Heart left ventricle (tissue), 16 donors: ENCODE measurements around the gene PHLPP2. TPM values are rescaled to one million over a fixed set of nuclear protein-coding genes. Genes with fewer than 3 reads are reported as not detected.

ENCODE experiments used
- ATAC-seq, 4 donors: fragments of 200-7000 bp; cut with Tn5 transposase; one replicate each; pipeline ENCODE4 v1.9.1; 2020 to 2022; ENCODE audit warnings: moderate library complexity in 4 of 4, mild to moderate bottlenecking in 3 of 4, moderate number of reproducible peaks in 1 of 4
- DNase-seq, 5 donors: peaks; one replicate each; pipeline ENCODE4 v3.0.0-alpha.2; 2020
- H3K27ac ChIP-seq, 12 donors: fragments of 200-600 bp; sonication (generic) in 4 of 12; one replicate each; pipeline versions ENCODE4 v1.5.0 to v1.8.0; 2016 to 2022; ENCODE audit warnings: mild to moderate bottlenecking in 2 of 12
- H3K27me3 ChIP-seq, 9 donors: fragments of 200-600 bp; sonication (generic) in 2 of 9; one replicate each; pipeline versions ENCODE4 v1.5.1 to v1.8.0; 2016 to 2022; ENCODE audit warnings: mild to moderate bottlenecking in 3 of 9
- H3K36me3 ChIP-seq, 9 donors: fragments of 200-600 bp; sonication (generic) in 2 of 9; one replicate each; pipeline versions ENCODE4 v1.5.0 to v1.8.0; 2018 to 2022; ENCODE audit warnings: mild to moderate bottlenecking in 2 of 9
- H3K4me1 ChIP-seq, 12 donors: fragments of 200-600 bp; sonication (generic) in 4 of 12; one replicate each; pipeline versions ENCODE4 v1.5.0 to v1.8.0; 2016 to 2022; ENCODE audit warnings: mild to moderate bottlenecking in 3 of 12
- H3K4me3 ChIP-seq, 12 donors: fragments of 200-600 bp; sonication (generic) in 4 of 12; one replicate each; pipeline versions ENCODE4 v1.5.0 to v1.8.0; 2017 to 2022; ENCODE audit warnings: mild to moderate bottlenecking in 9 of 12, moderate library complexity in 4 of 12
- H3K9me3 ChIP-seq, 12 donors: fragments of 200-600 bp; sonication (generic) in 4 of 12; one replicate each; pipeline versions ENCODE4 v1.5.0 to v1.8.0; 2016 to 2022; ENCODE audit warnings: mild to moderate bottlenecking in 1 of 12
- POLR2A ChIP-seq, 2 donors: fragments of 450-650 bp; IDR thresholded peaks; one replicate each; pipeline ENCODE4 v1.6.1; 2017; ENCODE audit warnings: antibody characterized with exemption in 2 of 2, mild to moderate bottlenecking in 2 of 2, moderate library complexity in 2 of 2
- WGBS, 4 donors: extraction: QIAGEN DNeasy Blood & Tissue Kit in 2 of 4; methylation state at CpG; one replicate each; pipeline versions ENCODE4 v1.1.5 to v1.1.7; 2013 to 2018; 5-methylcytosine and 5-hydroxymethylcytosine counted together
- intact Hi-C, 10 donors: fragments of 100-400 bp; cut with DNase I; formaldehyde crosslinking; loops; one replicate each; pipeline versions ENCODE4 v1.11.1 to v1.14.2; 2022
- polyA plus RNA-seq, 2 donors: library from polyadenylated mRNA; stranded (reverse); fragments of 200-250 nt; gene quantifications; one replicate each; pipeline ENCODE4 v1.2.3, GENCODE V29; 2013
- total RNA-seq, 9 donors: library from RNA; depleted of rRNA in 2 of 9; stranded (reverse); fragments of >200 nt in 2 of 9; fragmentation: NEBNext Ultra II Directional in 3 of 9; extraction: Animal tissue kit (Norgen Biotek cat#: 25700) in 3 of 9; gene quantifications; one replicate each; pipeline versions ENCODE4 v1.1.0 to v1.2.4, GENCODE V29; 2016 to 2023
- TF ChIP-seq, protein P1 (sequence below), 12 donors: fragments of 200-600 bp; sonication (generic) in 4 of 12; IDR thresholded peaks; one replicate each; pipeline versions ENCODE4 v1.5.0 to v1.8.0; 2018 to 2022; ENCODE audit warnings: antibody characterized with exemption in 12 of 12, mild to moderate bottlenecking in 5 of 12
- donor health status: ischemic (EF 13 %, LVEDD 7.1; RV severe dilation, severe dysfunction).
- donor health status: healthy with polysubstance abuse.
- donor health status: DM: no; HTN: yes; CAD: no.
- donor health status: DM: no; HTN: no; CAD: no.
- donor health status: ischemic (EF 25% LVEDD 6.9; RV normal size, moderate dysfunction).
- donor health status: ischemic (EF 25% LVEDD 5.7; RV mildly dilated, moderate dysfunction).
- donor health status: healthy.
- donor health status: DM: yes; HTN: yes; CAD: no.
- donor health status: ischemic (EF 35%, LVEDD 5.7; RV mildly dilated, moderate dysfunction).
- donor health status: nonischemic (EF 11% LVEDD 7.7; RV severe dilation, severe dysfunction).
- donor health status: DM: yes; HTN: yes; CAD: no.
- donor health status: PGD.
- donor health status: ischemic (EF 29% LVEDD 5.4; RV normal size, mild dysfunction).
- donor health status: nonischemic (EF 23%, LVEDD 6.1; RV moderate dilation, normal function).

The PHLPP2 gene
- total and polyA plus RNA-seq, 11 donors, result 0.99 to 7.4 (median 3.1) TPM

DNA sequence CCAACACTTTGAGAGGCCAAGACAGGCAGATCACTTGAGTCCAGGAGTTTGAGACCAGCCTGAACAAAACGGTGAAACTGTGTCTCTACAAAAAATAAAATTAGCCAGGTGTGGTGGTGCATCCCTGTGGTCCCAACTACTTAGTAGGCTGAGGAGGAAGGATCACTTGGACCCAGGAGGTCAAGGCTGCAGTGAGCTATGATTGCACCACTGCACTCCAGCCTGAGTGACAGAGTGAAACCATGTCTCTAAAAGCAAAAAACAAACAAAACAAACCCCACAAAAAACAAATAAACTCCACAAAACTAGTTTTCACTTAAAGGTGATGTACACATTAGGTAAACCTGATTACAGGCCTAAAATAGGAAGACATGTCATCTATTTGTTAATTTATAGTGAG is 58.2 kb downstream of the PHLPP2 start:
- DNase-seq, result no peak
- intact Hi-C loops, result no loop called here
- H3K27me3 ChIP-seq, result no peaks in the 10 kb centered on the region
- no peaks in the 10 kb centered on the region for H3K9me3 ChIP-seq
- H3K27ac ChIP-seq, result no peak overlapping the region
- peaks cover 4 to 100% (median 82%) of the 10 kb centered on the region in 9 donors for H3K36me3 ChIP-seq
- H3K4me1 ChIP-seq, result no peaks in the 10 kb centered on the region
- ATAC-seq, result no peak
- 87 to 94% (median 91%) methylated on average over 1 of the region's 1 CpG for WGBS, 4 donors
- no peak overlapping the region for H3K4me3 ChIP-seq
- no peak for TF ChIP-seq POLR2A (IDR thresholded peaks at IDR 0.05)
- TF ChIP-seq, protein P1, sequence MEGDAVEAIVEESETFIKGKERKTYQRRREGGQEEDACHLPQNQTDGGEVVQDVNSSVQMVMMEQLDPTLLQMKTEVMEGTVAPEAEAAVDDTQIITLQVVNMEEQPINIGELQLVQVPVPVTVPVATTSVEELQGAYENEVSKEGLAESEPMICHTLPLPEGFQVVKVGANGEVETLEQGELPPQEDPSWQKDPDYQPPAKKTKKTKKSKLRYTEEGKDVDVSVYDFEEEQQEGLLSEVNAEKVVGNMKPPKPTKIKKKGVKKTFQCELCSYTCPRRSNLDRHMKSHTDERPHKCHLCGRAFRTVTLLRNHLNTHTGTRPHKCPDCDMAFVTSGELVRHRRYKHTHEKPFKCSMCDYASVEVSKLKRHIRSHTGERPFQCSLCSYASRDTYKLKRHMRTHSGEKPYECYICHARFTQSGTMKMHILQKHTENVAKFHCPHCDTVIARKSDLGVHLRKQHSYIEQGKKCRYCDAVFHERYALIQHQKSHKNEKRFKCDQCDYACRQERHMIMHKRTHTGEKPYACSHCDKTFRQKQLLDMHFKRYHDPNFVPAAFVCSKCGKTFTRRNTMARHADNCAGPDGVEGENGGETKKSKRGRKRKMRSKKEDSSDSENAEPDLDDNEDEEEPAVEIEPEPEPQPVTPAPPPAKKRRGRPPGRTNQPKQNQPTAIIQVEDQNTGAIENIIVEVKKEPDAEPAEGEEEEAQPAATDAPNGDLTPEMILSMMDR (IDR thresholded peaks at IDR 0.05), result no peak

DNA sequence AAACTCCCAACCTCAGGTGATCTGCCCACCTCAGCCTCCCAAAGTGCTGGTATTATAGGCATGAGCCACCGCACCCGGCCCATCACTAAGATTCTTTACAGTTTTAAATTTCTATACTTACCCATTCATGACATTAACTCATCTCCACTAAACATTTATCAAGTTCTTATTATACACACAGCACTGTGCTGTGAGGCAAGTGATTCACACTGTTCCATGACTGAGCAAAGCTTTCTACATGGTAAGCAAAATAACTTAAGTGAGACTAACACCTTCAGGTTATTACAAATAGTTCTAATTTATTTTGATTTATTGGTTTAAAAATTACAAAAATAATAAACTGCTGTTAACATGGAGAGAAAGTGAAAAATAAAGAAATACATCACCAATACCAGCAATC is 65.0 kb downstream of the PHLPP2 start:
- ATAC-seq (no peak), DNase-seq (no peak)
- intact Hi-C loops, result no loop called here
- 99 to 100% (median 100%) methylated on average over 2 of the region's 2 CpGs for WGBS, 4 donors
- Histone ChIP-seq H3K4me1 (no peaks in the 10 kb centered on the region), H3K27me3 (no peaks in the 10 kb centered on the region), H3K4me3 (no peak overlapping the region), H3K36me3 (peaks cover 4 to 91% (median 54%) of the 10 kb centered on the region in 9 donors), H3K27ac (no peak overlapping the region), H3K9me3 (no peaks in the 10 kb centered on the region)
- TF ChIP-seq, protein P1 (IDR thresholded peaks at IDR 0.05), result no peak
- no peak for TF ChIP-seq POLR2A (IDR thresholded peaks at IDR 0.05)

DNA sequence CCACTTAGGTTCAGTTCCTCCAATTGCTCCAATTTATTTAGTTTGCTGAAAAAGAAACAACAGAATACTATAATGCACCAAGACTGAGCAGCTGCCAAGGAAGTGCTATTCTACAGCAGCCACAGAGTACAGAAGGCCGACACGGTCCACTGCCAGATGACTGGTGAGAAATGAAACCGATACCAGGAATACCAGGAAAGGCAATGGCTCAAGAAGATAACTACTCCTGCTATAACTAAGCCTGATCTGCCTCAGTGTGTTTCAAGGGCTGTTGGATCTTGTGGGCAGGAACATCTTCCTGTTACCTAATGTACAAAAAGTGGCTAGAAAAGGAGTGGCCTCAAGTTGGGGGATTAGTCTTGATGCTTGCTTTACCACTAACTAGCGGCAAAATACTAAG is 65.7 kb downstream of the PHLPP2 start:
- no peak overlapping the region for H3K27ac ChIP-seq
- DNase-seq (no peak), ATAC-seq (no peak)
- 92 to 98% (median 95%) methylated on average over 4 of the region's 4 CpGs for WGBS, 4 donors
- TF ChIP-seq POLR2A (IDR thresholded peaks at IDR 0.05), result no peak
- TF ChIP-seq, protein P1 (IDR thresholded peaks at IDR 0.05), result no peak
- H3K4me3 ChIP-seq, result no peak overlapping the region
- no peaks in the 10 kb centered on the region for H3K9me3 ChIP-seq
- H3K27me3 ChIP-seq, result no peaks in the 10 kb centered on the region
- intact Hi-C loops, result no loop called here
- peaks cover under 1 to 89% (median 52%) of the 10 kb centered on the region in 9 donors for H3K36me3 ChIP-seq
- H3K4me1 ChIP-seq, result no peaks in the 10 kb centered on the region

DNA sequence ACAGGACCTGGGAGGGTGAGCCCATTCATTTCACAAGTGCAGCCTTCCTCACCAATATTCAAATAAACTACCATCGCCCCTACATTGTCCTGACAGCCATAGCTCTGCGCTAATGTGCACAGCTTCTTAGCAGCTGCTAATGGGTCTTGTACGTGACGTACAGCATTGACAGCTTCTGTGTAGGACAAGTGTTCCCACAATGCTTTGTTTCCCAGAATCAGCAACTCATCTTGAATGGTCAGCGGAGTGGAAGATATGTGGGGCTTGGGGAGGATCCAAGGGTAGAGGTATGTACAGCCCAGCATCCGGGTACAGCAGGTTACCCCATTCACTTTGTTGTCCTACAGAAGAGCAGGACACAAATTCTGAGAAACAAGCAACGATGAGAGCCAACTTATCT is 74.8 kb downstream of the PHLPP2 start:
- WGBS, 4 donors, result 96 to 97% (median 97%) methylated on average over 7 of the region's 7 CpGs
- TF ChIP-seq POLR2A (IDR thresholded peaks at IDR 0.05), result no peak
- TF ChIP-seq, protein P1 (IDR thresholded peaks at IDR 0.05), result no peak
- ATAC-seq, result no peak
- Histone ChIP-seq H3K4me3 (no peak overlapping the region), H3K4me1 (no peaks in the 10 kb centered on the region), H3K36me3 (peaks cover 0 to 80% (median 42%) of the 10 kb centered on the region in 9 donors), H3K27me3 (no peaks in the 10 kb centered on the region), H3K9me3 (no peaks in the 10 kb centered on the region), H3K27ac (no peak overlapping the region)
- intact Hi-C loops, result no loop called here
- no peak for DNase-seq
